SH-SY5Y (cell line): ENCODE data around the gene PCED1A.

Experiments used
- GATA2 ChIP-seq: IDR thresholded peaks from 2 replicates; pipeline ENCODE4 v1.6.1; 2011; ENCODE audit warnings: mild to moderate bottlenecking, low read depth, low read length
- GATA3 ChIP-seq: IDR thresholded peaks from 2 replicates; pipeline ENCODE4 v1.6.1; 2011; ENCODE audit warnings: low read depth, mild to moderate bottlenecking, low read length, moderate library complexity

The PCED1A gene

GRCh38 chr20:2846698-2847097 lies 6.2 kb upstream of the PCED1A start:
- no peak for TF ChIP-seq GATA2
- TF ChIP-seq GATA3, result no peak

GRCh38 chr20:2845607-2846006 lies 5.2 kb upstream of the PCED1A start:
- TF ChIP-seq GATA2 (no peak), GATA3 (no peak)

GRCh38 chr20:2840967-2841531 lies 594 bp upstream of the PCED1A start:
- TF ChIP-seq GATA2 (no peak), GATA3 (no peak)

GRCh38 chr20:2839732-2840137 lies 720 bp downstream of the PCED1A start:
- TF ChIP-seq GATA2, result no peak
- TF ChIP-seq GATA3, result no peak

- TF ChIP-seq GATA2, result no peak
- TF ChIP-seq GATA3, result no peak
Observed at GRCh38 chr20:2838847-2839671, 1.4 kb downstream of the PCED1A start.

- no peak for TF ChIP-seq GATA2
- TF ChIP-seq GATA3, result no peak
Observed at GRCh38 chr20:2838170-2838797, 2.2 kb downstream of the PCED1A start.

- TF ChIP-seq GATA3 (no peak), GATA2 (no peak)
Observed at GRCh38 chr20:2837221-2837960, 3.1 kb downstream of the PCED1A start.

GRCh38 chr20:2836035-2836434 lies 4.4 kb downstream of the PCED1A start:
- no peak for TF ChIP-seq GATA2
- TF ChIP-seq GATA3, result no peak

- TF ChIP-seq GATA3, result no peak
- no peak for TF ChIP-seq GATA2
Observed at GRCh38 chr20:2835331-2835796, 5.1 kb downstream of the PCED1A start.

GRCh38 chr20:2834401-2835110 lies 5.9 kb downstream of the PCED1A start:
- no peak for TF ChIP-seq GATA2
- TF ChIP-seq GATA3, result no peak

GRCh38 chr20:2833761-2834160 lies 6.7 kb downstream of the PCED1A start:
- TF ChIP-seq GATA2 (no peak), GATA3 (no peak)

GRCh38 chr20:2829376-2829775 lies 11.1 kb downstream of the PCED1A start:
- TF ChIP-seq GATA2, result no peak
- TF ChIP-seq GATA3, result no peak

- TF ChIP-seq GATA3, result no peak
- no peak for TF ChIP-seq GATA2
Observed at GRCh38 chr20:2826655-2827054, 13.8 kb downstream of the PCED1A start.
